ENCODE measurements around the gene DUSP1. TPM values are rescaled to one million over a fixed set of nuclear protein-coding genes. Genes with fewer than 3 reads are reported as not detected.
"Not testable (repeated sequence)": the region's sequence is repeated elsewhere in the genome, so short reads cannot be mapped to it uniquely, and the experiment has no call there.

Gene DUSP1
- total and polyA plus RNA-seq, 2 of the 4 experiments (the other 2 are of a cell fraction), result 304 to 467 TPM

GRCh38 chr5:172785429-172786088 is 14.6 kb upstream of the DUSP1 start:
- H3K79me1 ChIP-seq (ENCODE audit: low read depth in 1 of 2, low read length in 2 of 2), result no peaks in the 10 kb centered on the region
- ChIA-PET POLR2A (ENCODE audit: unreplicated experiment) (no interaction called here), CTCF (no interaction called here)
- 0 out of 2 replicates have a peak overlapping the region, but pooled peaks have one; percentile 33 for H2AK5ac ChIP-seq (ENCODE audit: low read depth, low read length)
- DNase-seq (no peak), ATAC-seq (ENCODE audit: low read depth) (no peak)
- H3K18ac ChIP-seq (ENCODE audit: low read depth, low read length), result no peak overlapping the region
- 100% methylated on average over 1 of the region's 7 CpGs; no CpG with 5 or more reads in 1 of the 2 experiments for WGBS, 2 experiments (ENCODE audit: extremely low coverage in 2 of 2, insufficient read length in 1 of 2)
- no peak overlapping the region for H3K23ac ChIP-seq (ENCODE audit: low read depth, low read length)
- no TSS peak for BruUV-seq (replicated peaks)
- no peaks in the 10 kb centered on the region for H4K20me1 ChIP-seq (ENCODE audit: insufficient read depth, low read length)
- no peak overlapping the region for H3K4me3 ChIP-seq (ENCODE audit: insufficient read depth, low read depth, low read length)
- no peak overlapping the region for H4K8ac ChIP-seq (ENCODE audit: low read depth in 2 of 2, low read length in 2 of 2)
- intact Hi-C loops (cut with micrococcal nuclease), result no loop called here
- no peaks in the 10 kb centered on the region for H3K9me3 ChIP-seq (ENCODE audit: control insufficient read depth, insufficient read depth, low read length)
- no peak overlapping the region for H3K56ac ChIP-seq (ENCODE audit: extremely low read depth, insufficient read depth, low read length)
- no peak overlapping the region for H3K4me2 ChIP-seq (ENCODE audit: low read depth, low read length)
- H4K91ac ChIP-seq (ENCODE audit: insufficient read depth, low read depth, low read length), result no peak overlapping the region
- no peak overlapping the region for H2BK5ac ChIP-seq (ENCODE audit: low read depth, low read length, poor library complexity, severe bottlenecking)
- H4K5ac ChIP-seq (ENCODE audit: low read depth, low read length), result no peak overlapping the region
- H3K14ac ChIP-seq (replicated peaks; ENCODE audit: low read depth, low read length), result no peak overlapping the region
- dilution Hi-C loops (cut with HindIII; ENCODE audit: low sequenced_read_pairs, unreplicated experiment), result no loop called here
- no peaks in the 10 kb centered on the region for H3K36me3 ChIP-seq (ENCODE audit: control insufficient read depth, insufficient read depth, low read length)
- peak overlapping the region; percentile 32 for H2AFZ ChIP-seq (replicated peaks; ENCODE audit: low read length, poor library complexity)
- H3K9ac ChIP-seq (ENCODE audit: low read depth, low read length), result no peak overlapping the region
- in situ Hi-C loops (cut with MboI; ENCODE audit: low sequenced_read_pairs), result no loop called here
- no peak overlapping the region for H3K27ac ChIP-seq (ENCODE audit: insufficient read depth, low read length)
- H2AK9ac ChIP-seq (replicated peaks; ENCODE audit: low read depth, low read length, poor library complexity), result no peak overlapping the region
- H3K4ac ChIP-seq (ENCODE audit: low read depth, low read length), result no peak overlapping the region; the same call in 1 of the 2 replicates
- no peak for TF ChIP-seq CEBPB (IDR thresholded peaks at IDR 0.05; ENCODE audit: low read depth, low read length)
- TF ChIP-seq RCOR1 (IDR thresholded peaks at IDR 0.05; ENCODE audit: insufficient replicate concordance, low read length), result no peak
- TF ChIP-seq POLR2A (IDR thresholded peaks at IDR 0.05; ENCODE audit: low read depth, low read length), result no peak
- TF ChIP-seq FOS (IDR thresholded peaks at IDR 0.05; ENCODE audit: low read depth, low read length), result no peak
- no peak for TF ChIP-seq CTCF (conservative IDR thresholded peaks at IDR 0.05; ENCODE audit: low read depth, low read length)
- no peak for TF ChIP-seq RFX5 (IDR thresholded peaks at IDR 0.05; ENCODE audit: low read depth, low read length)
- no peak for TF ChIP-seq NFE2L2 (IDR thresholded peaks at IDR 0.05; ENCODE audit: low read depth, low read length)
- no peaks in the 10 kb centered on the region for H3K27me3 ChIP-seq (ENCODE audit: control insufficient read depth, insufficient read depth, low read length)
- no peak overlapping the region for H2BK20ac ChIP-seq (ENCODE audit: low read depth, low read length)
- no peak overlapping the region for H2BK120ac ChIP-seq (ENCODE audit: low read depth, low read length)
- peaks cover 13% of the 10 kb centered on the region for H3K4me1 ChIP-seq (ENCODE audit: control insufficient read depth, insufficient read depth, low read length)
- no peak overlapping the region for H2BK15ac ChIP-seq (ENCODE audit: low read depth, low read length)
- H3K9me1 ChIP-seq (ENCODE audit: insufficient read depth, low read length), result peaks cover 6% of the 10 kb centered on the region

- H4K91ac ChIP-seq (ENCODE audit: insufficient read depth, low read depth, low read length); H3K9ac ChIP-seq (ENCODE audit: low read depth, low read length); H3K79me1 ChIP-seq (ENCODE audit: low read depth in 1 of 2, low read length in 2 of 2); POLR2A ChIA-PET (ENCODE audit: unreplicated experiment); intact Hi-C loops (cut with micrococcal nuclease); H3K56ac ChIP-seq (ENCODE audit: extremely low read depth, insufficient read depth, low read length); dilution Hi-C loops (cut with HindIII; ENCODE audit: low sequenced_read_pairs, unreplicated experiment); H4K20me1 ChIP-seq (ENCODE audit: insufficient read depth, low read length); H4K5ac ChIP-seq (ENCODE audit: low read depth, low read length); H3K9me3 ChIP-seq (ENCODE audit: control insufficient read depth, insufficient read depth, low read length); H3K4ac ChIP-seq (ENCODE audit: low read depth, low read length); H3K4me3 ChIP-seq (ENCODE audit: insufficient read depth, low read depth, low read length); H2AK5ac ChIP-seq (ENCODE audit: low read depth, low read length); H2AFZ ChIP-seq (replicated peaks; ENCODE audit: low read length, poor library complexity); H3K4me1 ChIP-seq (ENCODE audit: control insufficient read depth, insufficient read depth, low read length); H3K27ac ChIP-seq (ENCODE audit: insufficient read depth, low read length); H3K9me1 ChIP-seq (ENCODE audit: insufficient read depth, low read length); H3K4me2 ChIP-seq (ENCODE audit: low read depth, low read length); H3K23ac ChIP-seq (ENCODE audit: low read depth, low read length); H2BK5ac ChIP-seq (ENCODE audit: low read depth, low read length, poor library complexity, severe bottlenecking); DNase-seq; CTCF ChIA-PET; ATAC-seq (ENCODE audit: low read depth); H2BK15ac ChIP-seq (ENCODE audit: low read depth, low read length); in situ Hi-C loops (cut with MboI; ENCODE audit: low sequenced_read_pairs); H3K18ac ChIP-seq (ENCODE audit: low read depth, low read length); H3K27me3 ChIP-seq (ENCODE audit: control insufficient read depth, insufficient read depth, low read length); BruUV-seq (replicated peaks); H3K14ac ChIP-seq (replicated peaks; ENCODE audit: low read depth, low read length); H2BK120ac ChIP-seq (ENCODE audit: low read depth, low read length); H3K36me3 ChIP-seq (ENCODE audit: control insufficient read depth, insufficient read depth, low read length); H4K8ac ChIP-seq (ENCODE audit: low read depth in 2 of 2, low read length in 2 of 2); H2AK9ac ChIP-seq (replicated peaks; ENCODE audit: low read depth, low read length, poor library complexity): not testable (repeated sequence)
- 0 out of 2 replicates have a peak overlapping the region, but pooled peaks have one; percentile 24 for H2BK20ac ChIP-seq (ENCODE audit: low read depth, low read length)
- 100% methylated on average over 2 of the region's 4 CpGs; no CpG with 5 or more reads in 1 of the 2 experiments for WGBS, 2 experiments (ENCODE audit: extremely low coverage in 2 of 2, insufficient read length in 1 of 2)
These were observed 13.2 kb upstream of the DUSP1 start for GRCh38 chr5:172784162-172784561.
